Fibroblast of lung (primary cell): ENCODE measurements around the gene ARHGEF38. TPM values are rescaled to one million over a fixed set of nuclear protein-coding genes. Genes with fewer than 3 reads are reported as not detected.

Source experiments
- DNase-seq, 2 donors: peaks; one replicate each; pipeline versions ENCODE4 v3.0.0 to v3.0.0-alpha.2; 2010; ENCODE audit warnings: low read depth in 2 of 2
- H2AFZ ChIP-seq: 2 replicates; pipeline ENCODE4 v1.5.1; 2012; ENCODE audit warnings: low read length, control low read depth, inconsistent platforms
- H3K27ac ChIP-seq: 2 replicates; pipeline ENCODE4 v1.5.1; 2011; ENCODE audit warnings: low read length, control low read depth; ENCODE audit not compliant: insufficient read depth
- H3K27me3 ChIP-seq: 2 replicates; pipeline ENCODE4 v1.5.1; 2011; ENCODE audit warnings: mild to moderate bottlenecking, low read length; ENCODE audit not compliant: control insufficient read depth, insufficient read depth
- H3K36me3 ChIP-seq: 2 replicates; pipeline ENCODE4 v1.5.1; 2011; ENCODE audit warnings: low read length; ENCODE audit not compliant: control insufficient read depth, insufficient read depth
- H3K4me1 ChIP-seq: 2 replicates; pipeline ENCODE4 v1.5.1; 2011; ENCODE audit warnings: low read length; ENCODE audit not compliant: control insufficient read depth, insufficient read depth; ENCODE audit errors: extremely low read depth
- H3K4me2 ChIP-seq: 2 replicates; pipeline ENCODE4 v1.5.1; 2011; ENCODE audit warnings: low read length, control low read depth; ENCODE audit not compliant: insufficient read depth; ENCODE audit errors: extremely low read depth
- H3K4me3 ChIP-seq, 4 experiments: fragments of 200-600 bp in 1 of 4; sonication (generic) in 1 of 4; replicated peaks in 1 of 4; 2 replicates each; pipeline ENCODE4 v1.5.1; 2011 to 2016; ENCODE audit warnings: low read length in 4 of 4, low read depth in 3 of 4, mild to moderate bottlenecking in 3 of 4, control low read depth in 2 of 4, inconsistent platforms in 1 of 4, mixed read lengths in 1 of 4; ENCODE audit not compliant: insufficient read depth in 1 of 4; ENCODE audit errors: control extremely low read depth in 1 of 4
- H3K79me2 ChIP-seq: 2 replicates; pipeline ENCODE4 v1.5.1; 2012; ENCODE audit warnings: mild to moderate bottlenecking, low read length, inconsistent platforms; ENCODE audit not compliant: control insufficient read depth, insufficient read depth
- H3K9ac ChIP-seq: 2 replicates; pipeline ENCODE4 v1.5.1; 2011; ENCODE audit warnings: mild to moderate bottlenecking, low read length, control low read depth; ENCODE audit not compliant: insufficient read depth
- H3K9me3 ChIP-seq: 2 replicates; pipeline ENCODE4 v1.5.1; 2012; ENCODE audit warnings: low read depth, low read length; ENCODE audit not compliant: control insufficient read depth, insufficient read depth
- H4K20me1 ChIP-seq: 2 replicates; pipeline ENCODE4 v1.5.1; 2011; ENCODE audit warnings: low read length; ENCODE audit not compliant: control insufficient read depth, insufficient read depth; ENCODE audit errors: extremely low read depth
- EZH2 ChIP-seq: IDR thresholded peaks from 2 replicates; pipeline ENCODE4 v1.5.1; 2012; ENCODE audit warnings: low read length, control low read depth, mild to moderate bottlenecking; ENCODE audit errors: missing control alignments
- polyA plus RNA-seq, 2 donors: library from polyadenylated mRNA; depleted of rRNA in 1 of 2; stranded (reverse) in 1 of 2; unstranded in 1 of 2; fragments of >200 nt; gene quantifications; 2 replicates each; pipeline ENCODE4 v1.2.1, GENCODE V29; 2011 to 2012; ENCODE audit warnings: missing spikeins in 1 of 2
- total RNA-seq: library from RNA; depleted of rRNA; stranded (reverse); fragments of >200 nt; gene quantifications from 2 replicates; pipeline ENCODE4 v1.2.1, GENCODE V29; 2014
- TF ChIP-seq, protein P1 (sequence below), 2 donors: IDR thresholded peaks in 1 of 2; conservative IDR thresholded peaks in 1 of 2; 1 replicate in 1 of 2; 2 replicates in 1 of 2; pipeline ENCODE4 v1.5.1; 2011 to 2012; ENCODE audit warnings: low read length in 2 of 2, control low read depth in 1 of 2, inconsistent platforms in 1 of 2, low read depth in 1 of 2, mild to moderate bottlenecking in 1 of 2

Gene ARHGEF38
- total and polyA plus RNA-seq, 2 donors (not counting 1 experiment from before 2014, with no cell fraction given): not detected

- H3K4me3 ChIP-seq: no peak overlapping the region
- no peaks in the 10 kb centered on the region for H3K36me3 ChIP-seq
- TF ChIP-seq EZH2: no peak
- TF ChIP-seq, protein P1, sequence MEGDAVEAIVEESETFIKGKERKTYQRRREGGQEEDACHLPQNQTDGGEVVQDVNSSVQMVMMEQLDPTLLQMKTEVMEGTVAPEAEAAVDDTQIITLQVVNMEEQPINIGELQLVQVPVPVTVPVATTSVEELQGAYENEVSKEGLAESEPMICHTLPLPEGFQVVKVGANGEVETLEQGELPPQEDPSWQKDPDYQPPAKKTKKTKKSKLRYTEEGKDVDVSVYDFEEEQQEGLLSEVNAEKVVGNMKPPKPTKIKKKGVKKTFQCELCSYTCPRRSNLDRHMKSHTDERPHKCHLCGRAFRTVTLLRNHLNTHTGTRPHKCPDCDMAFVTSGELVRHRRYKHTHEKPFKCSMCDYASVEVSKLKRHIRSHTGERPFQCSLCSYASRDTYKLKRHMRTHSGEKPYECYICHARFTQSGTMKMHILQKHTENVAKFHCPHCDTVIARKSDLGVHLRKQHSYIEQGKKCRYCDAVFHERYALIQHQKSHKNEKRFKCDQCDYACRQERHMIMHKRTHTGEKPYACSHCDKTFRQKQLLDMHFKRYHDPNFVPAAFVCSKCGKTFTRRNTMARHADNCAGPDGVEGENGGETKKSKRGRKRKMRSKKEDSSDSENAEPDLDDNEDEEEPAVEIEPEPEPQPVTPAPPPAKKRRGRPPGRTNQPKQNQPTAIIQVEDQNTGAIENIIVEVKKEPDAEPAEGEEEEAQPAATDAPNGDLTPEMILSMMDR (conservative IDR thresholded peaks at IDR 0.05 in 1 of 2, IDR thresholded peaks at IDR 0.05 in 1 of 2; ENCODE audit: low read depth in 1 of 2, low read length in 2 of 2): no peak
- H4K20me1 ChIP-seq: no peaks in the 10 kb centered on the region
- H3K9me3 ChIP-seq: no peaks in the 10 kb centered on the region
- H3K27ac ChIP-seq: no peak overlapping the region
- H3K27me3 ChIP-seq: no peaks in the 10 kb centered on the region
- DNase-seq: no peak
- H3K9ac ChIP-seq: no peak overlapping the region
- peaks cover 5% of the 10 kb centered on the region for H3K4me1 ChIP-seq
- no peaks in the 10 kb centered on the region for H3K79me2 ChIP-seq
- no peak overlapping the region for H3K4me2 ChIP-seq
- H2AFZ ChIP-seq: no peak overlapping the region
These were observed 72.8 kb downstream of the ARHGEF38 start for GRCh38 chr4:105625214-105625613.

DNA sequence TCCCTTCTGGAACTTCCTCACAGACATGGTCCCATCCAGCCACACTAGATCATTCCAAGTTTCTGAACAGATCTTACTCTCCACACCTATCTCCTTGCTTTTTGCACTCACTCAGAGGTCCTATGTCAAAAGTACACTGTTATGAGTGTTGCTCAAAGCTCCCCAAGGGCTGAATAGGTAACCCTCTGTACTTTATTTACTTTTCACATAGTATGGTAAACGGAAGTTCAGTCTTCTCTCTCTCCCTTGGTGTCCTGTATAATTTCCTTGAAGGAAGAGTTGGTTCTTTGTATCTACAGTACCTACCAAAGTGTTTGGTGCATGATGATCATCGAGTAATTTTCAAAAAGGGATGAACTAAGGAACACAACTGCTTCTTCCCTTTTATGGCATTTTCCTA, 74.4 kb downstream of the ARHGEF38 start:
- no peak overlapping the region for H3K27ac ChIP-seq
- TF ChIP-seq, protein P1 (conservative IDR thresholded peaks at IDR 0.05 in 1 of 2, IDR thresholded peaks at IDR 0.05 in 1 of 2; ENCODE audit: low read depth in 1 of 2, low read length in 2 of 2): no peak
- no peak for TF ChIP-seq EZH2
- H3K4me1 ChIP-seq: peaks cover 5% of the 10 kb centered on the region
- H4K20me1 ChIP-seq: no peaks in the 10 kb centered on the region
- no peaks in the 10 kb centered on the region for H3K27me3 ChIP-seq
- no peak for DNase-seq
- no peak overlapping the region for H3K4me2 ChIP-seq
- H3K79me2 ChIP-seq: no peaks in the 10 kb centered on the region
- H3K4me3 ChIP-seq: no peak overlapping the region
- H3K9ac ChIP-seq: no peak overlapping the region
- H2AFZ ChIP-seq: no peak overlapping the region
- H3K36me3 ChIP-seq: no peaks in the 10 kb centered on the region
- no peaks in the 10 kb centered on the region for H3K9me3 ChIP-seq

DNA sequence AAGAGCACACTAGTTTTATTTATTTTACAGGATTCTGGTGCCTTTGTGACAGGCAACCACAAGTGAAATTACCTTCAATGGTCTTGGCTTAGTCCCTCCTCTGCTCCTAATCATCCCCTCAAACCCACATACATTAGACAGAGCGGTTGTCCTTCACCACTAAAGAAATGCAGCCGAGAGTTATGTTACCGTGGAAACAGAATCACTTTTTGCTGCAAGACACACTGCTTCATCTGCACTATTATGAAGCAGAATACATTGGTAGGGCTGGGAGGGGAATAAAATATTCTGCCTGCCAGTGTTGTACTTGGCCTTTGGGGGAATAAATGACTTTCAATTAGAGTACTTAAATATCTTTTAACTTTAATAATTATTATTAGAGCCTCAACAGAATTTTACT, 75.2 kb downstream of the ARHGEF38 start:
- Histone ChIP-seq H3K36me3 (no peaks in the 10 kb centered on the region), H3K9me3 (no peaks in the 10 kb centered on the region), H3K4me2 (no peak overlapping the region), H4K20me1 (no peaks in the 10 kb centered on the region), H2AFZ (no peak overlapping the region), H3K4me1 (peaks cover 5% of the 10 kb centered on the region), H3K9ac (no peak overlapping the region), H3K27me3 (no peaks in the 10 kb centered on the region), H3K27ac (no peak overlapping the region), H3K4me3 (no peak overlapping the region), H3K79me2 (no peaks in the 10 kb centered on the region)
- no peak for DNase-seq
- TF ChIP-seq EZH2: no peak
- TF ChIP-seq, protein P1 (conservative IDR thresholded peaks at IDR 0.05 in 1 of 2, IDR thresholded peaks at IDR 0.05 in 1 of 2; ENCODE audit: low read depth in 1 of 2, low read length in 2 of 2): no peak
